ENCODE measurements around the gene RIPOR3.
"Not testable (repeated sequence)": the region's sequence is repeated elsewhere in the genome, so short reads cannot be mapped to it uniquely, and the experiment has no call there.

DNA sequence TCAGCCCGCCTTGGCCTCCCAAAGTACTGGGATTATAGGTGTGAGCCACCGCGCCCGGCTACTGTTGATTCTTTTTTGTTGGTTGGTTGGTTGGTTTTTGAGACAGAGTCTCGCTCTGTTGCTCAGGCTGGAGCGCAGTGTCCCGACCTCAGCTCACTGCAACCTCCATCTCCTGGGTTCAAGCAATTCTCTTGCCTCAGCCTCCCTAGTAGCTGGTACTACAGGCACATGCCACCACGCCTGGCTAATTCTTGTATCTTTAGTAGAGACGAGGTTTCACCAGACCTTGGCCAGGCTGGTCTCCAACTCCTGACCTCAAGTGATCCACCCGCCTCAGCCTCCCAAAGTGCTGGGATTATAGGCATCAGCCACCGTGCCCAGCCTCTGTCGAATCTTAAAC lies 23.1 kb upstream of the RIPOR3 start:
- not testable (repeated sequence) for TF ChIP-seq TAF1 (IDR thresholded peaks at IDR 0.05; ENCODE audit: borderline replicate concordance, low read depth, low read length); POLR2AphosphoS5 (IDR thresholded peaks at IDR 0.05; ENCODE audit: low read depth, low read length); POLR2A (IDR thresholded peaks at IDR 0.05; ENCODE audit: low read depth, low read length)
